Liver (tissue), 9 donors: ENCODE results near the gene MYL10. TPM values are rescaled to one million over a fixed set of nuclear protein-coding genes. Genes with fewer than 3 reads are reported as not detected.

Experiments used
- DNase-seq: peaks from one replicate; pipeline ENCODE4 v3.0.0-alpha.2; 2017; ENCODE audit warnings: low spot score
- H3K27ac ChIP-seq, 2 donors: one replicate each; pipeline ENCODE4 v1.7.0; 2013; ENCODE audit warnings: inconsistent platforms in 2 of 2, low read length in 2 of 2, control low read depth in 1 of 2, low read depth in 1 of 2, mild to moderate bottlenecking in 1 of 2
- H3K27me3 ChIP-seq, 4 donors: one replicate each; pipeline versions ENCODE4 v1.6.1 to v1.7.0; 2013; ENCODE audit warnings: low read length in 3 of 4, inconsistent platforms in 1 of 4, mild to moderate bottlenecking in 1 of 4, moderate library complexity in 1 of 4; ENCODE audit not compliant: control insufficient read depth in 4 of 4, insufficient read depth in 4 of 4
- H3K36me3 ChIP-seq, 4 donors: one replicate each; pipeline versions ENCODE4 v1.6.1 to v1.7.0; 2013; ENCODE audit warnings: low read length in 3 of 4, mild to moderate bottlenecking in 3 of 4, low read depth in 1 of 4, moderate library complexity in 1 of 4; ENCODE audit not compliant: control insufficient read depth in 4 of 4, insufficient read depth in 3 of 4
- H3K4me1 ChIP-seq, 4 donors: one replicate each; pipeline versions ENCODE4 v1.6.1 to v1.7.0; 2013; ENCODE audit warnings: low read length in 3 of 4, mild to moderate bottlenecking in 3 of 4, moderate library complexity in 1 of 4; ENCODE audit not compliant: control insufficient read depth in 4 of 4, insufficient read depth in 4 of 4
- H3K4me3 ChIP-seq, 3 donors: one replicate each; pipeline versions ENCODE4 v1.6.1 to v1.7.0; 2013; ENCODE audit warnings: low read length in 3 of 3, control low read depth in 1 of 3, low read depth in 1 of 3, mild to moderate bottlenecking in 1 of 3
- H3K9ac ChIP-seq, 2 donors: one replicate each; pipeline ENCODE4 v1.7.0; 2013; ENCODE audit warnings: low read length in 2 of 2, mild to moderate bottlenecking in 2 of 2, moderate library complexity in 2 of 2, control low read depth in 1 of 2, low read depth in 1 of 2
- H3K9me3 ChIP-seq, 4 donors: one replicate each; pipeline versions ENCODE4 v1.6.1 to v1.7.0; 2013; ENCODE audit warnings: low read length in 3 of 4; ENCODE audit not compliant: control insufficient read depth in 4 of 4
- EGR1 ChIP-seq, 2 donors: IDR thresholded peaks; 2 replicates each; pipeline ENCODE4 v1.6.1; 2016 to 2018; ENCODE audit warnings: antibody characterized with exemption in 2 of 2, low read depth in 2 of 2
- FOXA1 ChIP-seq: IDR thresholded peaks from 2 replicates; pipeline ENCODE4 v1.6.1; 2016; ENCODE audit warnings: antibody characterized with exemption
- FOXA2 ChIP-seq: IDR thresholded peaks from 2 replicates; pipeline ENCODE4 v1.6.1; 2016; ENCODE audit warnings: antibody characterized with exemption
- GABPA ChIP-seq, 2 donors: IDR thresholded peaks in 1 of 2; conservative IDR thresholded peaks in 1 of 2; 2 replicates each; pipeline ENCODE4 v1.6.1; 2016; ENCODE audit warnings: antibody characterized with exemption in 2 of 2, mild to moderate bottlenecking in 1 of 2, moderate library complexity in 1 of 2
- HNF4A ChIP-seq, 2 donors: conservative IDR thresholded peaks; 2 replicates each; pipeline ENCODE4 v1.6.1; 2016; ENCODE audit warnings: antibody characterized with exemption in 2 of 2, mild to moderate bottlenecking in 2 of 2
- HNF4G ChIP-seq: IDR thresholded peaks from 2 replicates; pipeline ENCODE4 v1.6.1; 2016; ENCODE audit warnings: antibody characterized with exemption
- JUND ChIP-seq, 2 donors: IDR thresholded peaks; 2 replicates each; pipeline ENCODE4 v1.6.1; 2016; ENCODE audit warnings: antibody characterized with exemption in 2 of 2
- NR2F2 ChIP-seq: IDR thresholded peaks from 2 replicates; pipeline ENCODE4 v1.6.1; 2016; ENCODE audit warnings: antibody characterized with exemption
- RAD21 ChIP-seq, 2 donors: IDR thresholded peaks; 2 replicates each; pipeline ENCODE4 v1.6.1; 2016; ENCODE audit warnings: antibody characterized with exemption in 2 of 2, mild to moderate bottlenecking in 2 of 2
- RXRA ChIP-seq, 2 donors: IDR thresholded peaks; 2 replicates each; pipeline ENCODE4 v1.6.1; 2017 to 2018; ENCODE audit warnings: antibody characterized with exemption in 2 of 2, mild to moderate bottlenecking in 1 of 2
- SP1 ChIP-seq: IDR thresholded peaks from 2 replicates; pipeline ENCODE4 v1.6.1; 2018; ENCODE audit warnings: antibody characterized with exemption, mild to moderate bottlenecking
- TAF1 ChIP-seq: conservative IDR thresholded peaks from 2 replicates; pipeline ENCODE4 v1.6.1; 2016; ENCODE audit warnings: antibody characterized with exemption, mild to moderate bottlenecking
- YY1 ChIP-seq: IDR thresholded peaks from 2 replicates; pipeline ENCODE4 v1.6.1; 2016; ENCODE audit warnings: antibody characterized with exemption, mild to moderate bottlenecking
- WGBS: extraction: QIAGEN DNeasy Blood & Tissue Kit; methylation state at CpG from one replicate; pipeline ENCODE4 v1.1.7; 2013; 5-methylcytosine and 5-hydroxymethylcytosine counted together
- polyA plus RNA-seq, 2 donors: library from polyadenylated mRNA; stranded (reverse) in 1 of 2; unstranded in 1 of 2; fragments of 200-250 nt in 1 of 2; fragments of >200 nt in 1 of 2; fragmentation: Nextera tagmentation in 1 of 2; extraction: Ambion mirVana in 1 of 2; gene quantifications; one replicate each; pipeline versions ENCODE4 v1.2.1 to v1.2.3, GENCODE V29; 2013 to 2015
- total RNA-seq, 2 donors: library from RNA; depleted of rRNA; stranded (reverse); fragments of >200 nt; gene quantifications; one replicate each; pipeline ENCODE4 v1.2.3, GENCODE V29; 2014
- TF ChIP-seq, protein P1 (sequence below): fragments of 150-350 bp; IDR thresholded peaks from 2 replicates; pipeline ENCODE4 v1.5.1; 2017; ENCODE audit warnings: improper control_type of control experiment, low read depth, low read length; ENCODE audit not compliant: missing input control
- TF ChIP-seq, protein P2 (sequence below): IDR thresholded peaks from 2 replicates; pipeline ENCODE4 v1.6.1; 2016; ENCODE audit warnings: antibody characterized with exemption
- TF ChIP-seq, protein P3 (sequence below): IDR thresholded peaks from 2 replicates; pipeline ENCODE4 v1.6.1; 2016; ENCODE audit warnings: antibody characterized with exemption
- TF ChIP-seq, protein P4 (sequence below): IDR thresholded peaks from 2 replicates; pipeline ENCODE4 v1.6.1; 2016; ENCODE audit warnings: antibody characterized with exemption
- TF ChIP-seq, protein P5 (sequence below): IDR thresholded peaks from 2 replicates; pipeline ENCODE4 v1.6.1; 2016; ENCODE audit warnings: antibody characterized with exemption, mild to moderate bottlenecking
- donor health status: healthy.
- donor health status: healthy.
- donor health status: healthy.
- donor health status: healthy.
- donor health status: healthy.

MYL10 gene
- total and polyA plus RNA-seq, 4 donors = not detected

DNA sequence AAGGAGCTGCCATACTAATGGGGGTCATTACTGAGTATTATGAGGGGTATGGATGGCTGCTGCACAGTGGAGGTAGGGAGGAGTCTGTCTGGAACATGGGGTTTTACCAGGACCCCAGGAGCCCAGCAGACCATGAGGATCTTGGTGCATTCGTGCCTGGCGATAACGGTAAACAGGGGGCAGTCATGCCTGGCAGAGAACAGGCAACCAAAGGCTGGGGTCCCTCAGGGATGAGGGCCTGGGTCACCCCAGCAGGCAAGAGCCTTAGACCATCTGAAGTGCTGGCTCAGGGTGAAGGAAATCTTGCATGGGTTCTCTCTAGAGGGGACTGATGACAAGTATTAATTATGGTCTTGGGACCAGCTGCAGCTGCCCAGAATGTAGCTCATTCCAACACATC, 46.1 kb downstream of the MYL10 start:
- peaks cover 0 to 1% (median 0%) of the 10 kb centered on the region in 4 donors for H3K4me1 ChIP-seq
- no peak overlapping the region for H3K9ac ChIP-seq
- H3K4me3 ChIP-seq = no peak overlapping the region
- no peak for DNase-seq
- H3K27ac ChIP-seq = no peak overlapping the region
- no peak for TF ChIP-seq NR2F2
- TF ChIP-seq, protein P1, sequence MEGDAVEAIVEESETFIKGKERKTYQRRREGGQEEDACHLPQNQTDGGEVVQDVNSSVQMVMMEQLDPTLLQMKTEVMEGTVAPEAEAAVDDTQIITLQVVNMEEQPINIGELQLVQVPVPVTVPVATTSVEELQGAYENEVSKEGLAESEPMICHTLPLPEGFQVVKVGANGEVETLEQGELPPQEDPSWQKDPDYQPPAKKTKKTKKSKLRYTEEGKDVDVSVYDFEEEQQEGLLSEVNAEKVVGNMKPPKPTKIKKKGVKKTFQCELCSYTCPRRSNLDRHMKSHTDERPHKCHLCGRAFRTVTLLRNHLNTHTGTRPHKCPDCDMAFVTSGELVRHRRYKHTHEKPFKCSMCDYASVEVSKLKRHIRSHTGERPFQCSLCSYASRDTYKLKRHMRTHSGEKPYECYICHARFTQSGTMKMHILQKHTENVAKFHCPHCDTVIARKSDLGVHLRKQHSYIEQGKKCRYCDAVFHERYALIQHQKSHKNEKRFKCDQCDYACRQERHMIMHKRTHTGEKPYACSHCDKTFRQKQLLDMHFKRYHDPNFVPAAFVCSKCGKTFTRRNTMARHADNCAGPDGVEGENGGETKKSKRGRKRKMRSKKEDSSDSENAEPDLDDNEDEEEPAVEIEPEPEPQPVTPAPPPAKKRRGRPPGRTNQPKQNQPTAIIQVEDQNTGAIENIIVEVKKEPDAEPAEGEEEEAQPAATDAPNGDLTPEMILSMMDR = no peak
- TF ChIP-seq, protein P2, sequence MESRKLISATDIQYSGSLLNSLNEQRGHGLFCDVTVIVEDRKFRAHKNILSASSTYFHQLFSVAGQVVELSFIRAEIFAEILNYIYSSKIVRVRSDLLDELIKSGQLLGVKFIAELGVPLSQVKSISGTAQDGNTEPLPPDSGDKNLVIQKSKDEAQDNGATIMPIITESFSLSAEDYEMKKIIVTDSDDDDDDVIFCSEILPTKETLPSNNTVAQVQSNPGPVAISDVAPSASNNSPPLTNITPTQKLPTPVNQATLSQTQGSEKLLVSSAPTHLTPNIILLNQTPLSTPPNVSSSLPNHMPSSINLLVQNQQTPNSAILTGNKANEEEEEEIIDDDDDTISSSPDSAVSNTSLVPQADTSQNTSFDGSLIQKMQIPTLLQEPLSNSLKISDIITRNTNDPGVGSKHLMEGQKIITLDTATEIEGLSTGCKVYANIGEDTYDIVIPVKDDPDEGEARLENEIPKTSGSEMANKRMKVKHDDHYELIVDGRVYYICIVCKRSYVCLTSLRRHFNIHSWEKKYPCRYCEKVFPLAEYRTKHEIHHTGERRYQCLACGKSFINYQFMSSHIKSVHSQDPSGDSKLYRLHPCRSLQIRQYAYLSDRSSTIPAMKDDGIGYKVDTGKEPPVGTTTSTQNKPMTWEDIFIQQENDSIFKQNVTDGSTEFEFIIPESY = no peak
- no peak for TF ChIP-seq HNF4G
- no peak for TF ChIP-seq HNF4A (conservative IDR thresholded peaks at IDR 0.05)
- no peak for TF ChIP-seq RXRA (IDR thresholded peaks at IDR 0.05)
- 95% methylated on average over 3 of the region's 3 CpGs for WGBS
- no peaks in the 10 kb centered on the region for H3K36me3 ChIP-seq
- H3K27me3 ChIP-seq = no peaks in the 10 kb centered on the region
- H3K9me3 ChIP-seq = peaks cover 0 to 11% (median 6%) of the 10 kb centered on the region in 4 donors

DNA sequence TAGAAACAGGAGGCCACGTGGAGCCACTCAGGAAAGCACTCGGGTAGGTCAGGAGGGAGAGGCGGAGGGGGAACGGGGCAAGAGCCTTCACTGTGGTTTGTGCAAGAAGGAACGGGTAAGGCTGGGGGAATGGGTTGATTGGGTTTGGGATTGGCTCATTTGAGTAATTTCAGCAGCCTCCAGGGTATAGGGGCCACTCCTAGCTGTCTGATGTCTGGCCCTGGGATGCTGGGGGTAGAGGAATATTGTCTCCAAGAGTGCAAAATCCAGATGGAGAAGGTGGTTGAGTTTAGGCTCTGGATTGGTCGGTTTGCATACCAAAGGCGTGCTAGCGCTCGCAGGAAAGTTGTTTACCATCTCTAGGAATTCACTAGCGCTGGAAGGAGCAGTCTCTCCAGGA, 47.2 kb downstream of the MYL10 start:
- Histone ChIP-seq H3K36me3 (no peaks in the 10 kb centered on the region), H3K4me3 (no peak overlapping the region), H3K9me3 (peaks cover 0 to 14% (median 6%) of the 10 kb centered on the region in 4 donors), H3K27me3 (no peaks in the 10 kb centered on the region), H3K9ac (no peak overlapping the region), H3K27ac (no peak overlapping the region), H3K4me1 (peaks cover 0 to 1% (median 0%) of the 10 kb centered on the region in 4 donors)
- DNase-seq = no peak
- 66% methylated on average over 10 of the region's 10 CpGs for WGBS
- TF ChIP-seq, protein P2 = no peak
- TF ChIP-seq, protein P1 = no peak
- TF ChIP-seq FOXA2 (no peak), SP1 (no peak), HNF4G (no peak), EGR1 (IDR thresholded peaks at IDR 0.05; ENCODE audit: low read depth in 2 of 2) (no peak), YY1 (no peak), JUND (IDR thresholded peaks at IDR 0.05) (no peak), GABPA (IDR thresholded peaks at IDR 0.05 in 1 of 2, conservative IDR thresholded peaks at IDR 0.05 in 1 of 2) (no peak), RAD21 (IDR thresholded peaks at IDR 0.05) (no peak), NR2F2 (no peak), FOXA1 (no peak), RXRA (IDR thresholded peaks at IDR 0.05) (no peak), HNF4A (conservative IDR thresholded peaks at IDR 0.05) (no peak), TAF1 (no peak)
- TF ChIP-seq, protein P3, sequence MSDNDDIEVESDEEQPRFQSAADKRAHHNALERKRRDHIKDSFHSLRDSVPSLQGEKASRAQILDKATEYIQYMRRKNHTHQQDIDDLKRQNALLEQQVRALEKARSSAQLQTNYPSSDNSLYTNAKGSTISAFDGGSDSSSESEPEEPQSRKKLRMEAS = no peak
- TF ChIP-seq, protein P4, sequence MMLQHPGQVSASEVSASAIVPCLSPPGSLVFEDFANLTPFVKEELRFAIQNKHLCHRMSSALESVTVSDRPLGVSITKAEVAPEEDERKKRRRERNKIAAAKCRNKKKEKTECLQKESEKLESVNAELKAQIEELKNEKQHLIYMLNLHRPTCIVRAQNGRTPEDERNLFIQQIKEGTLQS = no peak
- TF ChIP-seq, protein P5, sequence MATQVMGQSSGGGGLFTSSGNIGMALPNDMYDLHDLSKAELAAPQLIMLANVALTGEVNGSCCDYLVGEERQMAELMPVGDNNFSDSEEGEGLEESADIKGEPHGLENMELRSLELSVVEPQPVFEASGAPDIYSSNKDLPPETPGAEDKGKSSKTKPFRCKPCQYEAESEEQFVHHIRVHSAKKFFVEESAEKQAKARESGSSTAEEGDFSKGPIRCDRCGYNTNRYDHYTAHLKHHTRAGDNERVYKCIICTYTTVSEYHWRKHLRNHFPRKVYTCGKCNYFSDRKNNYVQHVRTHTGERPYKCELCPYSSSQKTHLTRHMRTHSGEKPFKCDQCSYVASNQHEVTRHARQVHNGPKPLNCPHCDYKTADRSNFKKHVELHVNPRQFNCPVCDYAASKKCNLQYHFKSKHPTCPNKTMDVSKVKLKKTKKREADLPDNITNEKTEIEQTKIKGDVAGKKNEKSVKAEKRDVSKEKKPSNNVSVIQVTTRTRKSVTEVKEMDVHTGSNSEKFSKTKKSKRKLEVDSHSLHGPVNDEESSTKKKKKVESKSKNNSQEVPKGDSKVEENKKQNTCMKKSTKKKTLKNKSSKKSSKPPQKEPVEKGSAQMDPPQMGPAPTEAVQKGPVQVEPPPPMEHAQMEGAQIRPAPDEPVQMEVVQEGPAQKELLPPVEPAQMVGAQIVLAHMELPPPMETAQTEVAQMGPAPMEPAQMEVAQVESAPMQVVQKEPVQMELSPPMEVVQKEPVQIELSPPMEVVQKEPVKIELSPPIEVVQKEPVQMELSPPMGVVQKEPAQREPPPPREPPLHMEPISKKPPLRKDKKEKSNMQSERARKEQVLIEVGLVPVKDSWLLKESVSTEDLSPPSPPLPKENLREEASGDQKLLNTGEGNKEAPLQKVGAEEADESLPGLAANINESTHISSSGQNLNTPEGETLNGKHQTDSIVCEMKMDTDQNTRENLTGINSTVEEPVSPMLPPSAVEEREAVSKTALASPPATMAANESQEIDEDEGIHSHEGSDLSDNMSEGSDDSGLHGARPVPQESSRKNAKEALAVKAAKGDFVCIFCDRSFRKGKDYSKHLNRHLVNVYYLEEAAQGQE = no peak
